GM10847 (cell line): ENCODE measurements around the gene LAMTOR4.
A peak's percentile ranks its signal among the peaks of the same experiment; 100 is the strongest.

Source experiments
- POLR2A ChIP-seq: IDR thresholded peaks from 2 replicates; pipeline ENCODE4 v1.6.1; 2011; ENCODE audit not compliant: insufficient read length; ENCODE audit errors: extremely low read depth

LAMTOR4 gene

DNA sequence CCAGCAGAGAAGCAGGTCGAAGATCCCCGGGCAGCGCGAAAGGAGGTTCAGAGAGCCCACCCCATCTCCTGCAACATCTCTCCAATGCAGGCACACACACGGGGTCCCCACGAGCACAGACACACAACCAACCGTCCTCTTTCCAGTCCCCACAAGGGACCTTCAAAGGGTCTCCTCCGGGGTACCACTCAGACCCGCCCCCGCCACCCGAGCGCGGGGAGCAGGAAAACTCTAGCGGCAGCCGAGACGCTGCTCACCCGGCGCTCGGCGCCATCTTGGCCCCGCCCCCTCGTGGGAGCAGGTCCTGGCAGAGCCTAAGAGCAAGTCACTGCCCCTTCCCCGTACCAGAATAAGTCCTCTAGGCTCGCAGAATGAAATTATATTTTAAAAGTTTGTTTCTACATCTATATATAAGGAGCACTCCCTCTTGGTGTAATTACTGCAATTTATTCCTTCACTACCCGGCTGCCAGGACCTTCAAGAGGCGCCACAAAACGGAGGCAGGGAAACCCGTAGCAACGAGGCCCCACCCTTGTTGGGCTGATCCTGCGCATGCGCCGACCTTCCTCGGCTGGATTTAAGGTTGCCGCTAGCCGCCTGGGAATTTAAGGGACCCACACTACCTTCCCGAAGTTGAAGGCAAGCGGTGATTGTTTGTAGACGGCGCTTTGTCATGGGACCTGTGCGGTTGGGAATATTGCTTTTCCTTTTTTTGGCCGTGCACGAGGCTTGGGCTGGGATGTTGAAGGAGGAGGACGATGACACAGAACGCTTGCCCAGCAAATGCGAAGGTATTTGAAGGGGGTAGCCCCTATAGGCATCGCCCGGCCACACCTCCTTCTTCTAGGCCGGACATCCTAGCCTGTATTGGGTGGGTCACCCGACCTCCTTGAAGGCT is 29.4 kb upstream of the LAMTOR4 start, which contains the start of the genes CNPY4 and TAF6:
Gene CNPY4 (plus strand): TSS at position 563 of the 898 bp plus-strand sequence. CDS start 111 bp downstream, at position 674.
Gene TAF6 (minus strand): TSS at position 287 of the 898 bp plus-strand sequence. CDS start 5,149 bp downstream, outside the sequence.
- peak; percentile 64 for TF ChIP-seq POLR2A

DNA sequence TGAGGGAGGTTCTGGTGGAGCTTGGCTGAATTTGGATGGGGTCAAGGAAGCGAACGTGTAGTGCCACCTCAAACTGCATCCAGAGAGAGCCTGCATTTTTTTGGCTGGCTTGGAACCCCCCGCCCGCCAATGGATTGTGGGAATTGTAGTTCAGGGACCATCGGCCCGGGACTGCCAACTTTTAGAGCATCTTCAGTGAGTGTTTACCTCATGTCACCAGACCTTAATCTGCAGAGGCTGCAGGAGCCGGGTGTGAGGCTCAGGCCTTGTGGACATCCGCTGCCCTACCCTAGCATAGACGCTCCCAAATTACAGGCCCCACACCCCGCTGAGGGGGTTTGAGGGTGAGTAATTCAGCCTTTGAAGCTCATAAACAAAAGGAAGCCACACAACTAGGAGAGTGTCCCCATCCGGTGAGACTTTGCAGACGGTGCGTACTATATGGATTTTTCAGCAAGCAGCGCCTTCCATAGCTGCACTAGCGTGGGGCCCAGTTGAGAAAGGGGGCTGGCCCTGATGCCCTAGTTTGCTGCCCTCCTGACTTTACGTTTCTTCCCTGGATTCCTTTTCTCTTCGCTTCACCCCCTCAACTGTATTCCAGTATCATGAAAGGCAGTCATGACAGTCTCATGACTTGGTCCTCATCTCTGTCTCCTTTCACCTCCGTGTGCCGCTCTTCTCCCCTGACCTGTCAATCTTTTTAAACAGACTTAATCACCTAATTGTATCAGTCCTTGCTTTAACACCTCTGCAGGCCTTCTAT is 28.6 kb upstream of the LAMTOR4 start:
- no peak for TF ChIP-seq POLR2A

DNA sequence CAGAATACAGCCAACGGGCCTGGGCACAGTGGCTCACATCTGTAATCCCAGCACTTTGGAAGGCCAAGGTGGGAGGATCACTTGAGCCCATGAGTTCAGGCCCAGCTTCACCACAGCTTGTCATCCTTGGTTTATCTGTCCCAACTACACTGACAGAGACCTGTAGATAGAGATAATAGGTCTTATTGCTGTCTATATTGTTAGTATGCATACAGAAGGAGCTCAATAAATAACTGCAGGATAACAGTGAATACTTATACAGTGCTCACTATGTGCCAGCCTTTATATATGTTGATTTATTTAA is 28.0 kb upstream of the LAMTOR4 start:
- TF ChIP-seq POLR2A = no peak

DNA sequence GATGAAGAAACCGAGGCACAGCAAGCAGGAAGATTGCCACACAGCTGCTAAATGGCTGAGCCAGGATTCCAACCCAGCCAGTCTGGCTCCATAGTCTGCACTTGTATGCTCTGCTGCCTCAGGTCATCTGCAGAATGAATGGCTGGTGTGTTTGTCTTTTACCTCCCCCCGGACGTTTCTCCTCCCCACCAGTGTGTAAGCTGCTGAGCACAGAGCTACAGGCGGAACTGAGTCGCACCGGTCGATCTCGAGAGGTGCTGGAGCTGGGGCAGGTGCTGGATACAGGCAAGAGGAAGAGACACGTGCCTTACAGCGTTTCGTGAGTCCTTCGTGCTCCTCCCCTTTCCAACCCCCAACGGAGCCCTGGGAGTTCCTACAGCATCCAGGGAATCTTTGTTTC is 26.7 kb upstream of the LAMTOR4 start:
- TF ChIP-seq POLR2A = no peak

DNA sequence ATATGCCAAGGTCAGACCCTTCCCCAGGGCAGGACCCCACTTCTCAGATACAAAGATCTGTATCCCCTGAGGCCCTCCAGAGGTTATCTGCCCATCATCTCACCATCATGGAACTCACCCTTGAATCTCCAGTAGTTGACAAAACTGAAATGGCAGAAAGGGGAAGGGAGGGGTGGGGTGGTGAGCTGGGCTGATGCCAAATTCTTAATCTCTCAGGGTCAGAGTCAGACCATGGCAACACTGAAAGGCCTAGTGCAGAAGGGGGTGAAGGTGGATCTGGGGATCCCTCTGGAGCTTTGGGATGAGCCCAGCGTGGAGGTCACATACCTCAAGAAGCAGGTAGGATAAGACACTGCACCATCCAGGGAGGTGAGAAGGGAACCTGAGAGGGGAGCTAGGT is 26.1 kb upstream of the LAMTOR4 start:
- TF ChIP-seq POLR2A = no peak

DNA sequence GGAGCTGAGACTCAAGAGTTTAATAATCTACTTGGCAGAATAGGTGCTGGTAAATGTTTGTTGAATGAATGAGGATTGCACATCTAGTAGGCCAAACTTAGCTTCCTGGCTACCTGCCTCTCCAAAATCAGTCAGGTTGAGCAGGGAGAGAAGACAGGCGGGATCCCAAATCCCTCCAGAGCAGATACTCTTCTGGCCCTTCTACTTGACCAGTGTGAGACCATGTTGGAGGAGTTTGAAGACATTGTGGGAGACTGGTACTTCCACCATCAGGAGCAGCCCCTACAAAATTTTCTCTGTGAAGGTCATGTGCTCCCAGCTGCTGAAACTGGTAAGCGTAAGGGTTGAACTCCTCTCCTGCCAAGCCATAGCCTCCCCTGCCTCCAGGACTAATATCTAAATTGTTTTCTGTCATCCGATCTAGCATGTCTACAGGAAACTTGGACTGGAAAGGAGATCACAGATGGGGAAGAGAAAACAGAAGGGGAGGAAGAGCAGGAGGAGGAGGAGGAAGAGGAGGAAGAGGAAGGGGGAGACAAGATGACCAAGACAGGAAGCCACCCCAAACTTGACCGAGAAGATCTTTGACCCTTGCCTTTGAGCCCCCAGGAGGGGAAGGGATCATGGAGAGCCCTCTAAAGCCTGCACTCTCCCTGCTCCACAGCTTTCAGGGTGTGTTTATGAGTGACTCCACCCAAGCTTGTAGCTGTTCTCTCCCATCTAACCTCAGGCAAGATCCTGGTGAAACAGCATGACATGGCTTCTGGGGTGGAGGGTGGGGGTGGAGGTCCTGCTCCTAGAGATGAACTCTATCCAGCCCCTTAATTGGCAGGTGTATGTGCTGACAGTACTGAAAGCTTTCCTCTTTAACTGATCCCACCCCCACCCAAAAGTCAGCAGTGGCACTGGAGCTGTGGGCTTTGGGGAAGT is 24.2 kb upstream of the LAMTOR4 start:
- no peak for TF ChIP-seq POLR2A

DNA sequence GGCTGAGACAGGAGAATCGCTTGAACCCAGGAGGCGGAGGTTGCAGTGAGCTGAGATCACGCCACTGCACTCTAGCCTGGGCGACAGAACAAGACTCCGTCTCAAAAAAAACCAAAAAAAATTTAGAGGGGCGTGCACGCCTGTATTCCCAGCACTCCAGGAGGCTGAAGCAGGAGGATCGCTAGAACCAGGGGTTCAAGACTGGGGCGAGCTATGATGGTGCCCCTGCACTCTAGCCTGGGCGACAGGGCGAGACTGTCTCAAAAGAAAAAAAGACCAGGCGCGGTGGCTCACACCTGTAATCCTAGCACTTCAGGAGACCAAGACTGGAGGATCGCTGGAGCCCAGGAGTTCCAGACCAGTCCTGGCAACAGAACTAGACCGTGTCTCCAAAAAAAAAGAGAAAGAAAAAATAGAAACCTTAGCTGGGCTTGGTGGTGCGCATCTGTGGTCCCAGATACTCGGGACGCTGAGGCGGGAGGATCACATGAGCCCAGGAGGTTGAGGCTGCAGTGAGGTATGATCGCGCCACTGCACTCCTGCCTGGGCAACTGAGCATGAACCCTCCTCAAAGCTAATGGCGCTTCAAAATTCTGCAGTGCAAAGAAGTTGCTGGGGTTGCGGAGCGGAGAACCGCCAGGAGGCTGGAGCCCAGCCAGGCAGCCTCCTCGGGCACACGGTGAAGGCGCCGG is 22.3 kb upstream of the LAMTOR4 start:
- TF ChIP-seq POLR2A = no peak

DNA sequence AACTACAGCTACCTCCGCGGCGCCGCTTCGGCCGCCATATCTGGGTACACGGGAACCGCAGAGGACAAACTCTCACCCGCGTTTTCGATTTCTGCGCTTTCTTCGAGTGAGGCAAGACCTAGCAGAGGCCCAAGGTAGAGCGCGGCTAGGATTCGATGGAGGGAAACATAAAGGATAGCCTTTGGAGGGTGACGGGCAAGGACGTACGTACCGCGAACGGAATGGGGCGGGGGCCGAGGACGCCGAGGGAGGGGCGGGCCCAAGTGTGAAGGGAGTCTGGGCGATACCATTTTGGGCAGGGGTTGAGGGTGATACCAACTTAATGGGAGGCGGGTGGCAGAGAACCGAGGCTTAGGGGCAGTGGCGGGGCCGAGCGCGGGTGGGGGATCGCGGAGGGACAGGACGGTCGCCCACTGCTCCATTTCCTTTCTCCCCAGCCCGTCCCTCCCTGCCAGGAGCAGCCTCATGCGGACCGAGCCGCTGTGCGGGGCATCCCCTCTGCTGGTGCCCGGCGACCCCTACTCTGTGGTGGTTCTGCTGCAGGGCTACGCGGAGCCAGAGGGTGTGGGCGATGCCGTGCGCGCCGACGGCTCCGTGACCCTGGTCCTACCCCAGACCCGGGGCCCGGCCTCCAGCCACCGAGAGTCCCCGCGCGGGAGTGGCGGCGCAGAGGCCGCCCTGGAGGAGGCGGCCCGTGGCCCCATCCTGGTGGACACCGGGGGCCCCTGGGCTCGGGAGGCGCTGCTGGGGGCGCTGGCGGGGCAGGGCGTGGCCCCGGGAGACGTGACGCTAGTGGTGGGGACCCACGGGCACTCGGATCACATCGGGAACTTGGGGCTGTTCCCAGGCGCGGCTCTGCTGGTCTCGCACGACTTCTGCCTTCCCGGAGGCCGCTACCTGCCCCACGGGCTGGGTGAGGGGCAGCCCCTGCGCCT is 21.5 kb upstream of the LAMTOR4 start, which contains the start of gene MBLAC1:
Gene MBLAC1 (plus strand): TSS at position 37 of the 935 bp plus-strand sequence. CDS start 429 bp downstream, at position 466.
- TF ChIP-seq POLR2A = peak; percentile 62

DNA sequence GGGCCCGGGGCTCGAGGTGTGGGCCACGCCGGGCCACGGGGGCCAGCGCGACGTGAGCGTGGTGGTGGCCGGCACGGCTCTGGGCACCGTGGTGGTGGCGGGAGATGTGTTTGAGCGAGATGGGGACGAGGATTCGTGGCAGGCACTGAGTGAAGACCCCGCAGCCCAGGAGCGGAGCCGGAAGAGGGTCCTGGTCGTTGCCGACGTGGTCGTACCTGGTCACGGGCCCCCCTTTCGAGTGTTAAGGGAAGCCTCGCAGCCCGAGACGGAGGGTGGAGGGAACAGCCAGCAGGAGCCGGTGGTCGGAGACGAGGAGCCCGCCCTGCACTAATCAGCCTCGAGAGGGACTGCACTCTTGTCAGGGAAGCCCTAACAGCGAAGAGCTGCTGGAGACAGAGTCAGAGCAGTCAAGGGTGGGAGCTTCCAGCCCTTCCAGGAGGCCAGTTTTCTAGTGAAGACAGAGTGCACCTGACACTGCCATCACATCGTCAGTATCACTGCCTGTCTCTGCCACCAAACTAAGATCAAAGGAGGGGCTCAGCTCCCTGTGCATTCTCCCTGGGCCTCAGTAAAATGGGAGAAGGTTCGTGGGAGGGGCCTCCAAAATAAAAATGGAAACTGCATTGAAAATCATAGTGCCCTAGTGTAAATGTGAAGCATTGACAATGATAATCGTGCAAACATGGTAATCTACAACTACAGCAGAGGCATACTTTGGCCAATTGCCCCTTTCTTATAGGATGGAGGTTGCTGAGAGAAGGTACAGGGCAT is 20.7 kb upstream of the LAMTOR4 start:
- no peak for TF ChIP-seq POLR2A

DNA sequence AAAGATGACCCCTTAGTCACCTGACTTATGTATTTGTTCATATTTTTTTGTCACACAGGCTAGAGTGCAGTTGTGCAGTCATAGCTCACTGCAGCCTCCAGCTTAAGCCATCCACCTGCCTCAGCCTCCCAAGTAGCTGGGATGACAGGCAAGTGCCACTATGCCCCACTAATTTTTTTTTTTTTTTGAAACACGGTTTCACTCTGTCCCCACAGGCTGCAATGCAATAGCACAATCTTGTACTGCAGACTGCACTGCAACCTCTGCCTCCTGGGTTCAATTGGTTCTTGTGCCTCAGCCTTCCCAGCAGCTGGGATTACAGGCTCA is 20.1 kb upstream of the LAMTOR4 start:
- no peak for TF ChIP-seq POLR2A

DNA sequence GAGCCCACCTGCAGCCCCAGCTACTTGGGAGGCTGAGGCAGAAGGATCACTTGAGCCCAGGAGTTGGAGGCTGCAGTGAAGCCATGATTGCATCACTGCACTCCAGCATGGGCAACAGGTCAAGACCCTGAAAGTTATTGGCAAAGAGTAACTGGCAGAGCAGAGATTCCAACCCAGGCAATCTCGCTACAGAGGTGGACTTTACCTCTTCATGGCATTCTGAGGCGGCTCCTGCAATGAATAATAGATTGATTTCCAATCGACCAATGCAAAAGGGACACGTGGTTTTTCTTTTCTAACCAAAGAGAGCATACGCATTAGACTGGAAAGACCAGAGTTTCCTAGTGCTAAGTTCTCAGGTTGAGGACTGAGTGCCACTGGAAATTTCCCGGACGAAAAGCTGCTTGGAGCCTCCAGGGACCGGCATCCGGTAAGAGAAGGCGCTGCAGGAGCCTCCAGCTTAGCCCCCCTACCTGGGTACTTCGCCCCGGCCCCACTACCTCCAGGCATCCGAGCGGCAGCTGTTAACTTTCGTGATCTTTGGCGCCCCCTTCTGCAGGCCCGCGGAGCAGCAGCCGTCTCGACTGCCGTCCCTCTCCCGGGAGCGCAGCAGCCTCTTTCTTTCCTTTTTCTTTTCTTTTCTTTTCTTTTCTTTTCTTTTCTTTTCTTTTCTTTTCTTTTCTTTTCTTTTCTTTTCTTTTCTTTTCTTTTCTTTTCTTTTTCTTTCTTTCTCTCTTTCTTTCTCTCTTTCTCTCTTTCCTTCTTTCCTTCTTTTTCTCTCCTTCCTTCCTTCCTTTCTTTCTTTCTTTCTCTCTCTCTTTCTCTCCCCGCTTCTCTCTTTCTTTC is 17.9 kb upstream of the LAMTOR4 start:
- no peak for TF ChIP-seq POLR2A

DNA sequence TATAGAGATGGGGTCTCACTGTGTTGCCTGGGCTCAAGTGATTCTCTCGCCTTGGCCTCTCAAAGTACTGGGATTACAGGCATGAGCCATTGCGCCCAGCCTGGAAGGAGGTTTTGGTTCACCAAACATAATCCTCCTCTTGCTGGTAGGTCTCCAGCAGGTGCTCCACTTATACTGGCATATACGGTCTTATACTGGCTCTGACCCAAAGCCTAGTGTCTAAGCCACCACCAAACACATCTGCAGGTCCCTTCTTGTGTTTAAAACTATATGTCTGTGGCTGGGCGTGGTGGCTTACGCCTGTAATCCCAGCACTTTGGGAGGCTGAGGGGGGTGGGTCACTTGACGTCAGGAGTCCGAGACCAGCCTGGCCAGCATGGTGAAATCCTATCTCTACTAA is 16.6 kb upstream of the LAMTOR4 start:
- no peak for TF ChIP-seq POLR2A
